SK-N-MC (cell line): ENCODE data around the gene AVEN.
"Not testable (repeated sequence)": the region's sequence is repeated elsewhere in the genome, so short reads cannot be mapped to it uniquely, and the experiment has no call there.

Experiments
- DNase-seq: peaks from one replicate; pipeline ENCODE4 v3.0.0-alpha.2; 2011; ENCODE audit warnings: low read depth, low spot score
- H3K27ac ChIP-seq: fragments of 200-600 bp; sonication (generic); 2 replicates; pipeline ENCODE4 v1.5.1; 2016; ENCODE audit warnings: mixed run types
- H3K36me3 ChIP-seq: fragments of 200-600 bp; sonication (generic); 2 replicates; pipeline ENCODE4 v1.6.1; 2017; ENCODE audit warnings: antibody characterized with exemption, low read length, mixed read lengths; ENCODE audit not compliant: insufficient read depth
- H3K4me3 ChIP-seq: fragments of 200-600 bp; sonication (generic); 2 replicates; pipeline ENCODE4 v1.5.1; 2016
- H3K9ac ChIP-seq: fragments of 200-600 bp; sonication (generic); 2 replicates; pipeline ENCODE4 v1.8.0; 2017; ENCODE audit warnings: mixed run types, mixed read lengths; ENCODE audit not compliant: insufficient read length
- H3K9me3 ChIP-seq: fragments of 200-600 bp; sonication (generic); 2 replicates; pipeline ENCODE4 v1.6.1; 2017; ENCODE audit warnings: low read depth, mild to moderate bottlenecking, antibody characterized with exemption, low read length, moderate library complexity, mixed read lengths
- EZH2 ChIP-seq: fragments of 200-600 bp; sonication (generic); IDR thresholded peaks from one replicate; pipeline ENCODE4 v1.6.1; 2017; ENCODE audit warnings: antibody characterized with exemption
- FOXP2 ChIP-seq: optimal IDR thresholded peaks from 2 replicates; pipeline ENCODE3; 2011; ENCODE audit warnings: mild to moderate bottlenecking, moderate library complexity; ENCODE audit not compliant: insufficient read depth; ENCODE audit errors: extremely low read length, control extremely low read depth
- POLR2AphosphoS5 ChIP-seq: IDR thresholded peaks from 2 replicates; pipeline ENCODE4 v1.6.1; 2012; ENCODE audit warnings: mild to moderate bottlenecking, low read depth, low read length, borderline replicate concordance

Gene AVEN

GRCh38 chr15:34012461-34013028 is 26.5 kb downstream of the AVEN start:
- TF ChIP-seq FOXP2 (no peak), POLR2AphosphoS5 (no peak), EZH2 (no peak)
- no peak for DNase-seq
- no peaks in the 10 kb centered on the region for H3K9me3 ChIP-seq
- no peak overlapping the region for H3K27ac ChIP-seq
- no peak overlapping the region for H3K4me3 ChIP-seq
- H3K36me3 ChIP-seq: no peaks in the 10 kb centered on the region
- no peak overlapping the region for H3K9ac ChIP-seq

- H3K27ac ChIP-seq: no peak overlapping the region
- no peak overlapping the region for H3K9ac ChIP-seq
- H3K36me3 ChIP-seq: no peaks in the 10 kb centered on the region
- no peak for DNase-seq
- H3K9me3 ChIP-seq: no peaks in the 10 kb centered on the region
- no peak for TF ChIP-seq FOXP2
- TF ChIP-seq EZH2: no peak
- TF ChIP-seq POLR2AphosphoS5: no peak
- H3K4me3 ChIP-seq: no peak overlapping the region
Measured at GRCh38 chr15:34011481-34011880, 27.5 kb downstream of the AVEN start.

GRCh38 chr15:34010921-34011320 is 28.1 kb downstream of the AVEN start:
- H3K4me3 ChIP-seq: no peak overlapping the region
- TF ChIP-seq POLR2AphosphoS5 (no peak), FOXP2 (no peak), EZH2 (no peak)
- no peak overlapping the region for H3K27ac ChIP-seq
- no peaks in the 10 kb centered on the region for H3K9me3 ChIP-seq
- H3K9ac ChIP-seq: no peak overlapping the region
- H3K36me3 ChIP-seq: no peaks in the 10 kb centered on the region
- no peak for DNase-seq

GRCh38 chr15:34009656-34010055 is 29.3 kb downstream of the AVEN start:
- TF ChIP-seq POLR2AphosphoS5 (no peak), FOXP2 (no peak), EZH2 (no peak)
- H3K9ac ChIP-seq: no peak overlapping the region
- no peaks in the 10 kb centered on the region for H3K9me3 ChIP-seq
- no peak overlapping the region for H3K27ac ChIP-seq
- no peaks in the 10 kb centered on the region for H3K36me3 ChIP-seq
- no peak overlapping the region for H3K4me3 ChIP-seq
- no peak for DNase-seq

- Histone ChIP-seq H3K27ac (no peak overlapping the region), H3K4me3 (no peak overlapping the region), H3K36me3 (no peaks in the 10 kb centered on the region), H3K9ac (no peak overlapping the region), H3K9me3 (no peaks in the 10 kb centered on the region)
- DNase-seq: no peak
- TF ChIP-seq POLR2AphosphoS5: no peak
- TF ChIP-seq EZH2: no peak
- TF ChIP-seq FOXP2: no peak
Measured at GRCh38 chr15:34006381-34006780, 32.6 kb downstream of the AVEN start.

GRCh38 chr15:34001536-34001935 is 37.5 kb downstream of the AVEN start:
- H3K36me3 ChIP-seq: no peaks in the 10 kb centered on the region
- TF ChIP-seq FOXP2: no peak
- no peak for TF ChIP-seq POLR2AphosphoS5
- TF ChIP-seq EZH2: no peak
- no peak overlapping the region for H3K4me3 ChIP-seq
- no peaks in the 10 kb centered on the region for H3K9me3 ChIP-seq
- H3K27ac ChIP-seq: no peak overlapping the region
- DNase-seq: no peak
- H3K9ac ChIP-seq: no peak overlapping the region

- not testable (repeated sequence) for H3K27ac ChIP-seq, H3K9me3 ChIP-seq, H3K36me3 ChIP-seq, DNase-seq, H3K4me3 ChIP-seq, H3K9ac ChIP-seq
Measured at GRCh38 chr15:33995666-33996065, 43.3 kb downstream of the AVEN start.

- no peaks in the 10 kb centered on the region for H3K36me3 ChIP-seq
- H3K4me3 ChIP-seq: no peak overlapping the region
- H3K9ac ChIP-seq: no peak overlapping the region
- no peak overlapping the region for H3K27ac ChIP-seq
- DNase-seq: no peak
- no peaks in the 10 kb centered on the region for H3K9me3 ChIP-seq
- TF ChIP-seq EZH2 (no peak), POLR2AphosphoS5 (no peak), FOXP2 (no peak)
Measured at GRCh38 chr15:33994005-33994615, 44.9 kb downstream of the AVEN start.

GRCh38 chr15:33988384-33988783 is 50.6 kb downstream of the AVEN start:
- Histone ChIP-seq H3K9ac (no peak overlapping the region), H3K36me3 (no peaks in the 10 kb centered on the region), H3K9me3 (no peaks in the 10 kb centered on the region), H3K4me3 (no peak overlapping the region), H3K27ac (no peak overlapping the region)
- TF ChIP-seq EZH2: no peak
- no peak for TF ChIP-seq FOXP2
- TF ChIP-seq POLR2AphosphoS5: no peak
- DNase-seq: no peak
